ENCODE data around the gene ABCC6. TPM values are rescaled to one million over a fixed set of nuclear protein-coding genes. Genes with fewer than 3 reads are reported as not detected.

ABCC6 gene
- total RNA-seq, 1 donor from 2014 or later: 5.9 TPM

DNA sequence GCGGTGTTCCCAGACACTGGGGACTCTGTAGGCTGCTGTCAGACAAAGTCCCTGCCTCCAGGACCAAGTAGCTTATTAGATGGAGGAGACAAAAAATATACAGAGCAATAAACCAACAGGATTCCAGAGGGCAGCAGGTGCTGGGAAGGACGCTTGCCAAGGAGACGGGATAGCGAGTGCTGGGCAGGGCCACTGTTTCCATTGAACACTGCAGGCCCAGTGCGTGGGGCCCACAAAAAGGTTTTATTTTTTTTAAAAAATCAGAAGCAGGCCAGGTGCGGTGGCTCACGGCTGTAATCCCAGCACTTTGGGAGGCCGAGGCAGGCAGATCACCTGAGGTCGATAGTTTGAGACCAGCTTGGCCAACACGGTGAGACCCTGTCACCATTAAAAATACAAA, 84.2 kb downstream of the ABCC6 start:
- peaks cover 16% of the 10 kb centered on the region for H3K36me3 Mint-ChIP-seq
- DNase-seq (ENCODE audit: extremely low spot score, unreplicated experiment): no peak
- H3K27me3 Mint-ChIP-seq: no peaks in the 10 kb centered on the region
- no peaks in the 10 kb centered on the region for H3K4me1 Mint-ChIP-seq (ENCODE audit: unreplicated experiment)
- H3K27ac Mint-ChIP-seq: no peak overlapping the region
- H3K4me3 Mint-ChIP-seq: no peak overlapping the region
- TF ChIP-seq, protein P1, sequence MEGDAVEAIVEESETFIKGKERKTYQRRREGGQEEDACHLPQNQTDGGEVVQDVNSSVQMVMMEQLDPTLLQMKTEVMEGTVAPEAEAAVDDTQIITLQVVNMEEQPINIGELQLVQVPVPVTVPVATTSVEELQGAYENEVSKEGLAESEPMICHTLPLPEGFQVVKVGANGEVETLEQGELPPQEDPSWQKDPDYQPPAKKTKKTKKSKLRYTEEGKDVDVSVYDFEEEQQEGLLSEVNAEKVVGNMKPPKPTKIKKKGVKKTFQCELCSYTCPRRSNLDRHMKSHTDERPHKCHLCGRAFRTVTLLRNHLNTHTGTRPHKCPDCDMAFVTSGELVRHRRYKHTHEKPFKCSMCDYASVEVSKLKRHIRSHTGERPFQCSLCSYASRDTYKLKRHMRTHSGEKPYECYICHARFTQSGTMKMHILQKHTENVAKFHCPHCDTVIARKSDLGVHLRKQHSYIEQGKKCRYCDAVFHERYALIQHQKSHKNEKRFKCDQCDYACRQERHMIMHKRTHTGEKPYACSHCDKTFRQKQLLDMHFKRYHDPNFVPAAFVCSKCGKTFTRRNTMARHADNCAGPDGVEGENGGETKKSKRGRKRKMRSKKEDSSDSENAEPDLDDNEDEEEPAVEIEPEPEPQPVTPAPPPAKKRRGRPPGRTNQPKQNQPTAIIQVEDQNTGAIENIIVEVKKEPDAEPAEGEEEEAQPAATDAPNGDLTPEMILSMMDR (conservative IDR thresholded peaks at IDR 0.05): no peak
- H3K9me3 Mint-ChIP-seq: no peaks in the 10 kb centered on the region

DNA sequence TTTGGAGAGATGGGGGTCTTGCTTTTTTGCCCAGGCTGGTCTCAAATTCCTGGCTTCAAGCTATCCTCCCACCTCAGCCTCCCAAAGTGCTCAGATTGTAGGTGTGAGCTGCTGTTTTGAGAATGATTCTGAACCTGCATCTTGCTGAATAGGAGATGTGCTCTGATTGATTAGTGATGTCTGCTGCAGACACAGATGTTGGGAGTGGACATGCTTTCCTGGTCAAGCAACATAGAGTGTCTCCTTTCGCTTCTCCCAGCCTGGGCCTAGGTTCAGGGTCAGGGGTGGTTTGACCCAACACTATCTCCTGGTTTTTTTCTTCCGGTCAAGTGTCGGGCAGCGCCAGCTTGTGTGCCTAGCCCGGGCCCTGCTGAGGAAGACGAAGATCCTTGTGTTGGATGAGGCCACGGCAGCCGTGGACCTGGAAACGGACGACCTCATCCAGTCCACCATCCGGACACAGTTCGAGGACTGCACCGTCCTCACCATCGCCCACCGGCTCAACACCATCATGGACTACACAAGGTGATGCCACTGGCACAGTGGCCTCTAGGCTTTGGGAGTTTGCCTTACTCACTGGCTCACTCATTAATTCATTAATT, 85.2 kb downstream of the ABCC6 start:
- no peaks in the 10 kb centered on the region for H3K9me3 Mint-ChIP-seq
- TF ChIP-seq, protein P1 (conservative IDR thresholded peaks at IDR 0.05): no peak
- no peaks in the 10 kb centered on the region for H3K27me3 Mint-ChIP-seq
- no peak overlapping the region for H3K27ac Mint-ChIP-seq
- H3K36me3 Mint-ChIP-seq: peaks cover 23% of the 10 kb centered on the region
- no peak overlapping the region for H3K4me3 Mint-ChIP-seq
- DNase-seq (ENCODE audit: extremely low spot score, unreplicated experiment): no peak
- H3K4me1 Mint-ChIP-seq (ENCODE audit: unreplicated experiment): no peaks in the 10 kb centered on the region

DNA sequence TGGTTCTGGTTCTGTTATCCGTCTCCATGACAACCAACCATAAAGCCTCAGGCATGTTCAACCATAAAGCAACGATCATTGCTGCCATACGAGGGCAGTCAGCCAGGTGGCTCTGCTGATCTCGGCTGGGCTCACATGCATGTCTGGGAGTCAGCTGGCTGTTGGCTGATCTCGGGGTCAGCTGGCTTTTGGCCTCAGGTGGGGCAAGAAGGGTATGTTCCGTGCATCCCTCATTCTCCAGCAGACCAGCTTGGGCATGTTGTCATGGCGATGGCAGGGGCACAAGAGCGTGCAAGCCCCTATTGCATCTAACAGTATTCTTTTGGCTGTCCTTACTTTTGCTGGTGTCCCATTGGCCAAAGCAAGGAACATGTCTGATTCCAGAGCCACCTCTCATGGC, 86.2 kb downstream of the ABCC6 start:
- TF ChIP-seq, protein P1 (conservative IDR thresholded peaks at IDR 0.05): no peak
- H3K9me3 Mint-ChIP-seq: no peaks in the 10 kb centered on the region
- H3K36me3 Mint-ChIP-seq: peaks cover 20% of the 10 kb centered on the region

DNA sequence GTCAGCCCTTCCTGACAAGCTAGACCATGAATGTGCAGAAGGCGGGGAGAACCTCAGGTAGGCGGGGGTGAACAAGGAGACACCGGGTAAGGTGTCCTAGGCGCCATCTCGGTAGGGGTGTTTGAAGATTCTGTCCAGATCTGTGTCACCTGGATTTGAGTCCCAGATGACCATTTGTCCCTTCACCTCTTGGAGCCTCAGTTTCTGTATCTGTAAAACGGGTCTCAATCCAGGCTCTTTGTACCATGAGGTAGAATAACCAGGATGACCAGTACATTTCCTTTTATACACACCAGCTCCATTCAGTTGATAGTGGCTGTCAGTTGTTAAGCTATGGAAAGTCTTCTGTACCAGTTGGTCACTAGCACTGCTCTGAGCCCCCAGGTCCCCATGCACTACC, 86.7 kb downstream of the ABCC6 start:
- no peaks in the 10 kb centered on the region for H3K27me3 Mint-ChIP-seq
- H3K36me3 Mint-ChIP-seq: peaks cover 20% of the 10 kb centered on the region
- no peak for DNase-seq (ENCODE audit: extremely low spot score, unreplicated experiment)
- H3K4me3 Mint-ChIP-seq: no peak overlapping the region
- no peak overlapping the region for H3K27ac Mint-ChIP-seq
- TF ChIP-seq, protein P1 (conservative IDR thresholded peaks at IDR 0.05): no peak
- no peaks in the 10 kb centered on the region for H3K9me3 Mint-ChIP-seq
- H3K4me1 Mint-ChIP-seq (ENCODE audit: unreplicated experiment): no peaks in the 10 kb centered on the region

More for the DNA sequence above, 86.2 kb downstream of the ABCC6 start:
- no peaks in the 10 kb centered on the region for H3K4me1 Mint-ChIP-seq (ENCODE audit: unreplicated experiment)
- H3K4me3 Mint-ChIP-seq: no peak overlapping the region
- no peak for DNase-seq (ENCODE audit: extremely low spot score, unreplicated experiment)
- H3K27me3 Mint-ChIP-seq: no peaks in the 10 kb centered on the region
- H3K27ac Mint-ChIP-seq: no peak overlapping the region

DNA sequence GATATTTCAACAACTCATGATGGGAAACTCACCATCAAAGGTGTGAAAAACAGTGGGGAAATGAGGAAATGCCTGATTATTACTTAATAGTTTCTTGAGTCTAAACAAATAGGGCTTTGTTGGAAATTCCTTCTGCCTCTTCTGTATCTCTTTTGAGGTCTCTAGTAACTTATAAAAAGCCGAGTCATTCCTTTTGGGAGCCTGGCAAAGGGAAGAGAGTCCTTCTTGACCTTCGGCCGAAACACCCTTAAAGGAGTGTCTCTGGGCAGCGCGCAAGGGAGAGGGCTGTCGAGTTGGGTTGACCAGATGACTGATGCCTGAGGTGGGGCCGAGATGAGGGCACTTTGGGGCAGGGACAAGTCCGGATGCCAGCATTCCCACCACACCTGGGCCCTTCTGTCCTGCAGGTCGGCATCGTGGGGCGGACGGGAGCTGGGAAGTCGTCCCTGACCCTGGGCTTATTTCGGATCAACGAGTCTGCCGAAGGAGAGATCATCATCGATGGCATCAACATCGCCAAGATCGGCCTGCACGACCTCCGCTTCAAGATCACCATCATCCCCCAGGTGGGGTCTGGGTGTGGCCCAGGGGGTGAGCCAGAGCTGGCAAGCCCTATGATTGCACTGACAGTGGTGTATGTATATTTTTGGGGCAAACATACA, 89.2 kb downstream of the ABCC6 start:
- Mint-ChIP-seq H3K27me3 (no peaks in the 10 kb centered on the region), H3K4me3 (no peak overlapping the region), H3K9me3 (no peaks in the 10 kb centered on the region), H3K27ac (no peak overlapping the region), H3K36me3 (peaks cover 14% of the 10 kb centered on the region), H3K4me1 (ENCODE audit: unreplicated experiment) (no peaks in the 10 kb centered on the region)
- no peak for DNase-seq (ENCODE audit: extremely low spot score, unreplicated experiment)
- TF ChIP-seq, protein P1 (conservative IDR thresholded peaks at IDR 0.05): no peak

Measured in type B pancreatic cell (in vitro differentiated cells).